Left ventricle myocardium superior (tissue), 1 donor: ENCODE measurements around the gene ZNF554. TPM values are rescaled to one million over a fixed set of nuclear protein-coding genes. Genes with fewer than 3 reads are reported as not detected.

Experiments used
- total RNA-seq: library from RNA; stranded (reverse); fragmentation: NEBNext Ultra II Directional; extraction: Animal tissue kit (Norgen Biotek cat#: 25700); gene quantifications from one replicate; pipeline ENCODE4 v1.2.1, GENCODE V29; 2021
- donor health status: DM: no; HTN: yes; CAD: no; lungs with severe emphysema.

ZNF554 gene
- total RNA-seq, 1 donor from 2014 or later: 4.7 TPM

Other genes with a start within 250 kb of the ZNF554 start
- gene GNG7, start 117.2 kb upstream of the ZNF554 start, total RNA-seq: 39.3 TPM
- 241 TPM for gene DIRAS1, start 98.5 kb upstream of the ZNF554 start, total RNA-seq
- gene SLC39A3, start 79.9 kb upstream of the ZNF554 start, total RNA-seq: 26.6 TPM
- 68.7 TPM for gene SGTA, start 36.6 kb upstream of the ZNF554 start, total RNA-seq
- gene THOP1, start 34.4 kb upstream of the ZNF554 start, total RNA-seq: 59.2 TPM
- gene ZNF555, start 21.6 kb downstream of the ZNF554 start, total RNA-seq: 9.6 TPM
- gene ZNF556, start 47.5 kb downstream of the ZNF554 start, total RNA-seq: not detected
- 3.9 TPM for gene ZNF57, start 81.1 kb downstream of the ZNF554 start, total RNA-seq
- 2.2 TPM for gene ZNF77, start 125.1 kb downstream of the ZNF554 start, total RNA-seq
- gene TLE6, start 157.7 kb downstream of the ZNF554 start, total RNA-seq: 0.30 TPM
- gene TLE2, start 209.4 kb downstream of the ZNF554 start, total RNA-seq: 66.5 TPM
- gene TLE5, start 242.6 kb downstream of the ZNF554 start, total RNA-seq: 846 TPM